Measurements from ENCODE around the gene HIPK3.
"Not testable (repeated sequence)": the region's sequence is repeated elsewhere in the genome, so short reads cannot be mapped to it uniquely, and the experiment has no call there.

HIPK3 gene

GRCh38 chr11:33362051-33362910, 105.1 kb downstream of the HIPK3 start:
- peak in 1 of 2 experiments; percentile 38 for DNase-seq

DNA sequence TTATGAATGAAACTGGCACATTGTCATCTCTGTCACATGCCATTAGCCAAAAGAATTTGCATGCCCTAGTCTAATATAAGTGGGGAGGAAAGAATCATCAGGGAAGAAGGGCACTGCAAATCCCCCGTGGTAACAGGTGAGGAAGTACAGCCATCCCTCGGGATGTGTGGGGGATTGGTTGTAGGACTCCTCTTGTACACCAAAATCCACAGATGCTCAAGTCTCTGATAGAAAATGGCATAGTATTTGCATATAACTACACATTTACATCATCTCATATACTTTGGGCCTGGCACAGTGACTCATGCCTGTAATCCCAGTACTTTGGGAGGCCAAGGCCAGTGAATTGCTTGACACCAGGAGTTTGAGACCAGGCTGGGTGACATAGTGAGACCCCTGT, 109.7 kb downstream of the HIPK3 start:
- no peak for DNase-seq

DNA sequence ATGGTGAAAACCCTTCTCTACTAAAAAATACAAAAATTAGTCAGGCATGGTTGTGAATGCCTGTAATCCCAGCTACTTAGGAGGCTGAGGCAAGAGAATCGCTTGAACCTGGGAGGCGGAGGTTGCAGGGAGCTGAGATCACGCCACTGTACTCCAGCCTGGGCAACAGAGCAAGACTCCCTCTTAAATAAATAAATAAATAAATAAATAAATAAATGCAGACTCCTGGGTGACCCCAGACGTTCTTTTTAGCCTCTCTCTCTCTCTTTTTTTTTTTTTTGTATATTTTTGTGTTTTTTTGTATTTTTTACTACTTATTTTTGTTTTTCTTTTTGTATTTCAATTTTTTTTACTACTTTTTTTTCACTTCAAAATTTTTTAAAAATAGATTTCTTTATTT, 111.3 kb downstream of the HIPK3 start:
- not testable (repeated sequence) for DNase-seq

DNA sequence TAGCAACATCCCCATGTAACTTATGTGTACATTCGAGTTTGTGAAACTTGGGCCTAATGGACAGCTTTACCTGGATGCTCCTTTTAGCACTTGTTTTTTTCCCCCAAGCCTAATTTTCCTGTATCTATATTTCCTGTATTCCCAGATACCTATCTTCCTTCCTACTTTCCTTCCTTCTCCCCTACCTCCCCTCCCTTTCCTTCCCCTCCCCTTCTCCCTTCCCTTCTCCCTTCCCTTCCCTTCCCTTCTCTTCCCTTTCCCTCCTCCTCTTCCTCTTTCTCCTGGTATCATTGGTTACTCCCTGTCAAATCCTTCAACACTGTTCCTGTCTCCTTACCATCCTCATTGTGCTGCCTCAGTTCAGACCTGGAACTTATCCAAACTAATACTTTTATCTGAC, 111.8 kb downstream of the HIPK3 start:
- no peak for DNase-seq

- DNase-seq: no peak
Observed at GRCh38 chr11:33373636-33374035, 116.5 kb downstream of the HIPK3 start.

DNA sequence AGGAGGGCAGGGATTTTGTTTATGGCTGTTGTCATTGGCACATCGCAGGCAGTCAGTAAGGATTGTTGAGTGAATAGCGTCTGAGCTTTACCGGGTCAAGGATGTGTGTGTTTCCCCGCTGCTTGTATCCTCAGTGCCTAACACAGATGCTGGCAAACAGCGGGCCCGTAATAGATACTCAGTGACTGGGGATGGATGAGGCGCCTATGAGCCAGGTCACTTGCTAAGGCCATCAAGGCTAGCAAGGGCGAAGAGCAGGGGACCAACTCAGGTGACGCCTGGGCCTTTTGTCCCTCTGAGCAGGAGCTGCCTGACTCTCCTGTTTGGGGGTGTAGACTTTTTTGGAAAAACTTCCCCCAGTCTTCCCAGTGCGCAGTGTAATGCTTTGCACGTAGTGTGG, 118.1 kb downstream of the HIPK3 start:
- DNase-seq: no peak

DNA sequence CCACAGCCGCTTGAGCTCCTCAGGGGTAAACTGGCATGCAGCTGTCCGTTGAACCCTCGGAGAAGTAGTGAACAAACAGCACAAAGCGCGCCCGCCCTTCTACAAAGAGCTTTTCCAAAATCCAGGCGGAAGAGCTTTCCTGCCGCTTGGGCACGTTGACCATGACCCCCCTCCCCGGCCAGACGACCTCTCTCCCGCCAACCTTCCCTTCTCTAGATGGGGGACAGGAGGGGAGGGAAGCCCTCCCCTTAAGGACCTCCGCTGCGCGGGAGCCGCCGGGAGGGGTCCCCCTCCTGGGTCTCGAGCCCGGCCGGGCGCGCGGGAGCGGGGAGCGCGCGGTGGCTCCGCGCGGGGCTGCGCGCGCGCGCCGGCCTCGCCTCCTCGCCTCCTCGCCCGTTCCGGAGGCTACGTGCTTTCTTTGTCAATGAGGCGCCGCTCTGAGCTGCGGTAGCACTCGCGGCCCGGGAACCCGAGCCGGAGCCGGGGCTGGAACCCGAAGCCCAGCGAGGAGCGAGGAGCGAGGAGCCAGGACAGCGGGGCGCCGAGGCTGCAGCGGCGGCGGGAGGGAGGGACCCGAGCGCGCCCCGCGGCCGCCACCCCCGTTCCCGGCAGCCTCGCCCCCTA, 118.6 kb downstream of the HIPK3 start, which contains the start of gene KIAA1549L:
Gene KIAA1549L, plus strand, starts transcription at position 421 of the 624 bp plus-strand sequence.
- peak in 1 of 2 experiments; percentile 57 for DNase-seq

DNA sequence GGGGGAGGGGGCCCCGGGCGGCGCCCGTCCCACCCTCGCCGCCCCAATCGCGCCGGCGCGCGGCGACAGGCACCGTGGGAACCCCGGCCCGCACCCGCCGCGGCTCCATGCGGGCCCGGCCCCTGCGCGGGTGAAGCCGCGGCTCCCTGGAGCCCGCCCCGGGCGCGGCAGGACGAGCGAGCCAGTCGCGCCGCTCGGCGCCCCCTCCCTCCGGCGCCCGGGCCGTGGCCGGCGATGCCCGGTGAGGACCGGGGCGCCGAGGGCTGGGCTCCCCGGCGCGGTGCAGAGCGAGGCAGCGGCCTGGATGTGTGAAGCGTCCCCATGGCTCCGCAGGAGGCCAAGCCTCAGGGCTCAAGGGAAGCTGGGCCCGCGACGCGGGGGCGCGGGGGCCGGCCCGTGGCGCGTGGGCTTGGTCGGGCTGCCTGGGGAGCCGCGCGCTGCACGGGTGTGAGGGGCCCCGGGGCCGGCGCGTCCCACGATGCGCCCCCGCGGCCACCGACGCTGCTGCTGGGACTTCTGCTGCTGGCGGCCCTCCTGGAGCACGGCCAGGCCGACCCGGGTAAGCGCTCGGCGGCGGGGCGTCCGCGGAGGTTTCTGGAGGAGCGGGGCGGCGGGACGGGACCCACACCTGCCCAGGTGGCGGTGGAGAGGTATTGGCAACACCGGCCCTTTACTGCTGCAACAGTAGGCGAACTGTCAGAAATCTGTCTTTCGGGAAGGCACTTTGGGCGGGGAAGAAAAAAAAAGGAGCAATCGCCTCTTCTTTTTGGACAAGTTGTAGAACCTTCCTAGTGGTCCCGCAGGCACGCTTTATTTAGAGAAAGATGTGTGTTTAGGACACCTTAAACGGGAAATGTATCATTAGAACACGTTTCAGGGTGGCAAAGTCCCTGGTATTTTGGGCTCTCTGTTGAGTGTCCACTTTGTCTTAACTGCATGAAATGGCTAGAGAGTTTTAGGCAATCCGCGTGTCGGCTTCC, 119.4 kb downstream of the HIPK3 start:
- peak in 1 of 2 experiments; percentile 47 for DNase-seq

GRCh38 chr11:33377412-33378370, 120.5 kb downstream of the HIPK3 start:
- no peak for DNase-seq

GRCh38 chr11:33379947-33380346, 122.8 kb downstream of the HIPK3 start:
- no peak for DNase-seq

- no peak for DNase-seq
Observed at GRCh38 chr11:33383075-33383919, 126.1 kb downstream of the HIPK3 start.

DNA sequence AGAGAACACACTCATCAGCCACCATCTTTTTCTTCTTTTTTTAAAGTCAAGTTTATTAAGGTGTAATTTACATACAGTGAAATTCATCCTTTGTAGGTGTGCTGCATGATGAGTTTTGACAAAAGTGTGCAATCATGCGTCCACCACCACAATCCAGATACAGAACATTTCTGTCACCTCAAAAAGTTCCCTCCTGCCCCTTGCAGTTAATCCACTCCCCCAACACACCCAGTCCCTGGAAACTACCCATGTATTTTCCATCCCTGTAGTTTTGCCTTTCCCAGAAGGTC, 126.7 kb downstream of the HIPK3 start:
- DNase-seq: no peak

- DNase-seq: no peak
Observed at GRCh38 chr11:33384220-33384619, 127.0 kb downstream of the HIPK3 start.

DNA sequence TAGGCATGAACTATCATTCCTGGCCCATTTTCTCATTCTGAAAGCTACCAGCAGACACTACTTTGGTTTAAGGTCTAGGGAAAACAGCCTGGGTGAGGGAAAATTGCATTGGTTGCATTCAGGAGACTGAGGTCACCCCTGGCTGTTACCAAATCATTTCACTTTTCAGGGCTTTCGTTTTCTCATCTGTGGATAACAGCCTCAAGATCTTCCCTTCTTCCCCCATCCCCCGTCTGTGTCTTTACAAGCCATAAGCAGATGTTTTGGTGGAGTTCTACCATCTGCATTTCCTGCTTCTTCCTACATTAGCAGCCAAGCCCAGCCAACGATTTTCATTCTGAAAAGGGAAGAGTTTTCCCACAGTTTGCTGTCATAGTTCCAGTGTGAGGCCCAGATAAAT, 130.4 kb downstream of the HIPK3 start:
- no peak for DNase-seq

- DNase-seq: no peak
Observed at GRCh38 chr11:33387996-33388395, 130.8 kb downstream of the HIPK3 start.

- no peak for DNase-seq
Observed at GRCh38 chr11:33388793-33389525, 131.8 kb downstream of the HIPK3 start.

DNA sequence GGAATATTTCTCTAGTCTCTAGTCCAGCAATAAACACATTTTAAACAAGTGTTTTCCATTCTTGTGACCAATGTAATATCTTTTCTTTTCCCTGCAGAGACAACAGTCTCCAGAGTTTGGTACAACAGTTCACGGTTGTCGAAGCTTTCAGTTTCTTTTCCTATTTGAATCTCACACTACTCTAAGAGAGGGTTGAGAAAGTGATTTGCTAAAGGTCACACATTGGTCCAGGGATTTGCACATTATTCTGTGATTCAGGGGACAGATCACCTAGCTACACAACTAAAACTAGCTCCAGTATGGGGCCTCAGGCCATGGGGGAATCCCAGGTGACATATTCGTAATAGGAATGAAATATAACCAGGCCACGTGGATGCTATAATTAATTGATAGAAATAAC, 132.5 kb downstream of the HIPK3 start:
- no peak for DNase-seq

- no peak for DNase-seq
Observed at GRCh38 chr11:33390944-33391892, 134.0 kb downstream of the HIPK3 start.

DNA sequence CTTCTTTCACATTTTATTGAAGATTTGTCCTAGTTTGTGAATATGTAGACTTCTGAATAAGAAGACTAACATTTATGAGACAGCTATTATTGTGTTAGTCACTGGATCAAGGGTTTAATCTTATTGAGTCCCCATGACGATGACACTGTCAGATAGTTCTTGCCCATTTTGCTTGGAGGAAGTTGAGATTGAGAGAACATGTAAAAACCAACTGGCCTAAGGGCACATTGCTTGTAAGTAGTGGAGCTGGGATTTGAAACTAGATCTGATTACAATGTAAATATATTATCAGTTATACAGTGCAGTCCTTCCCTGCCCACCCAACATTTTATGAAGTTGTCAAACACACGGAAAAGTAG, 134.7 kb downstream of the HIPK3 start:
- DNase-seq: no peak

All from NCI-H524 (cell line).